ENCODE data around the gene SLC35D1.

The SLC35D1 gene

DNA sequence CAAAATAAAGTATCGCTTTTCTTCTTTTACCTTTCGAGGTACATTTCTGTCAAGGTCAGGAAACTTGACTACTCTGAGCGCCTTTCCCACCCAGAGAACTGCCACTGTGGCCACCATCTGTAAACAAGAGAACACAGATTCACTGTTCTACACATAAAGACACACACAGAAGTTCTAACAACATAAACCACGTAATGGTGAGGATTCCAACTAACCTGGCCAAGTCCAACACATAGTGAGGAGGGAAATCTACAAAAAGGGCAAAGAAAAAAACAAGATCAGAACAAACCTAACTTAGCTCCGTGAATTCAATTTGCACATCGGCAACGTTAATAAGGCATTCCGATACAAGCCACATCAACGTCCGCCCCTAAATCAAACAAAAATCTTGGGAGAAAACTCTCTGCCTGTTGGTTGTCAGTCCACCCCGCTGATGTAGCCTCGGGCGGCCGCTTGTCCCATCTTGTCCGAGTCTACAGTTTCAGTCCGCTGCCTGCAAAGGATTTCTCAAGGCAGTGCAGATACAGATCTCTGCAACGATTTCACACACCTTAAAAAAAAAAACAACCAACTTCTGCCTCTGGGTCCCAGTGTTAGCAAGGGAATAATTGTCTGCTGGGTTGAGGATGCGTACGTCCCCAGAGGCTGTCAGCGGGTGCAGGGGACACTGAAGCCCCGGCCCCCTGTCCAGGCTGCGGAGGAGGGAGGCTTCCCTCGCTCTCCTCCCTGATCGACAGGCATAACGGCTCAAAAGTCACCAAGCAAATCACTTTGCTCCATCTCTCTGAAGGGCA, 1.0 kb downstream of the SLC35D1 start:
- DNase-seq (ENCODE audit: low read depth), result no peak
- no peak for TF ChIP-seq CTCF (IDR thresholded peaks at IDR 0.05; ENCODE audit: control insufficient read depth, insufficient read depth, low read depth, low read length, missing control alignments)
- H3K4me3 ChIP-seq (ENCODE audit: control insufficient read depth, low read depth, low read length), result peak overlapping the region; percentile 80

- H3K4me3 ChIP-seq (ENCODE audit: control insufficient read depth, low read depth, low read length), result no peak overlapping the region
- no peak for DNase-seq (ENCODE audit: low read depth)
- TF ChIP-seq CTCF (IDR thresholded peaks at IDR 0.05; ENCODE audit: control insufficient read depth, insufficient read depth, low read depth, low read length, missing control alignments), result no peak
Observed at GRCh38 chr1:67051196-67051595, 2.8 kb downstream of the SLC35D1 start.

- no peak overlapping the region for H3K4me3 ChIP-seq (ENCODE audit: control insufficient read depth, low read depth, low read length)
- TF ChIP-seq CTCF (IDR thresholded peaks at IDR 0.05; ENCODE audit: control insufficient read depth, insufficient read depth, low read depth, low read length, missing control alignments), result no peak
- no peak for DNase-seq (ENCODE audit: low read depth)
Observed at GRCh38 chr1:67044631-67045270, 9.2 kb downstream of the SLC35D1 start.

DNA sequence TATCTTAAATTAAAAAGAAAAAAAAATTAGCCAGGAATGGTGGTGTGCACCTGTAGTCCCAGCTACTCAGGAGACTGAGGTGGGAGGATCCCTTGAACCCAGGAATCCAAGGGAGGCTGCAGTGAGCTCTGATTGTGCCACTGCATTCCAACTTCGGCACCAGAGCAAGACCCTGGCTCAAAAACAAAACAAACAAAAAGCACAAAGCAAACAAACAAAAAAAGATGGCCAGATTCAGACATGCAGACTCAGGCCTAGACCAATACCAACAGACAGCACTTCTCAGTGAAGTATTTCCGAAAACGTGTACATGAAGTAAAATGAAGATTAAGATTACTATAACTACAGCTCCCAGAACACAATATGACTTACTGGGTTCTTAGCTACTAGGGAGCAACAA, 10.6 kb downstream of the SLC35D1 start:
- no peak for TF ChIP-seq CTCF (IDR thresholded peaks at IDR 0.05; ENCODE audit: control insufficient read depth, insufficient read depth, low read depth, low read length, missing control alignments)
- DNase-seq (ENCODE audit: low read depth), result no peak
- no peak overlapping the region for H3K4me3 ChIP-seq (ENCODE audit: control insufficient read depth, low read depth, low read length)

GRCh38 chr1:67041841-67042503, 12.0 kb downstream of the SLC35D1 start:
- peak; percentile 41 for DNase-seq (ENCODE audit: low read depth)
- no peak overlapping the region for H3K4me3 ChIP-seq (ENCODE audit: control insufficient read depth, low read depth, low read length)
- TF ChIP-seq CTCF (IDR thresholded peaks at IDR 0.05; ENCODE audit: control insufficient read depth, insufficient read depth, low read depth, low read length, missing control alignments), result no peak

- TF ChIP-seq CTCF (IDR thresholded peaks at IDR 0.05; ENCODE audit: control insufficient read depth, insufficient read depth, low read depth, low read length, missing control alignments), result no peak
- DNase-seq (ENCODE audit: low read depth), result no peak
- H3K4me3 ChIP-seq (ENCODE audit: control insufficient read depth, low read depth, low read length), result no peak overlapping the region
Observed at GRCh38 chr1:67040405-67040804, 13.5 kb downstream of the SLC35D1 start.

All from AG09309 (cell line).